22Rv1 (cell line): ENCODE data around the gene LATS2.

Experiments
- H3K27ac ChIP-seq: fragments of 450-650 bp; 2 replicates; pipeline ENCODE4 v1.5.1; 2017
- CTCF ChIP-seq: fragments of 450-650 bp; IDR thresholded peaks from 2 replicates; pipeline ENCODE4 v1.5.1; 2017; ENCODE audit warnings: mild to moderate bottlenecking
- ZFX ChIP-seq: fragments of 450-650 bp; IDR thresholded peaks from 2 replicates; pipeline ENCODE4 v1.6.1; 2017; ENCODE audit warnings: antibody characterized with exemption, borderline replicate concordance

Gene LATS2

GRCh38 chr13:20991741-20992520, 69.5 kb downstream of the LATS2 start:
- TF ChIP-seq ZFX, result no peak
- TF ChIP-seq CTCF, result no peak
- H3K27ac ChIP-seq, result no peak overlapping the region

- no peak overlapping the region for H3K27ac ChIP-seq
- no peak for TF ChIP-seq CTCF
- TF ChIP-seq ZFX, result no peak
Observed at GRCh38 chr13:20990910-20991525, 70.4 kb downstream of the LATS2 start.

GRCh38 chr13:20989656-20990321, 71.6 kb downstream of the LATS2 start:
- H3K27ac ChIP-seq, result no peak overlapping the region
- TF ChIP-seq ZFX, result no peak
- TF ChIP-seq CTCF, result no peak

GRCh38 chr13:20988909-20989655, 72.3 kb downstream of the LATS2 start:
- no peak overlapping the region for H3K27ac ChIP-seq
- TF ChIP-seq ZFX, result no peak
- no peak for TF ChIP-seq CTCF

- no peak overlapping the region for H3K27ac ChIP-seq
- TF ChIP-seq ZFX (no peak), CTCF (no peak)
Observed at GRCh38 chr13:20988033-20988908, 73.1 kb downstream of the LATS2 start.

GRCh38 chr13:20987599-20987998, 73.8 kb downstream of the LATS2 start:
- no peak overlapping the region for H3K27ac ChIP-seq

More at GRCh38 chr13:20987599-20987998, 73.8 kb downstream of the LATS2 start:
- TF ChIP-seq ZFX, result no peak
- no peak for TF ChIP-seq CTCF
